Endothelial cell of umbilical vein (primary cell): ENCODE data around the gene KMT2B. TPM values are rescaled to one million over a fixed set of nuclear protein-coding genes. Genes with fewer than 3 reads are reported as not detected.
A peak's percentile ranks its signal among the peaks of the same experiment; 100 is the strongest.

Experiments used
- BruUV-seq: library from RNA; stranded (reverse); fragments of 400-500 nt; replicated peaks from 2 replicates; lab custom pipeline; 2021; lab: Mats Ljungman, UMichigan
- CTCF ChIA-PET: fragments of 300-600, 350-600 bp; sonication (Branson Sonifier 250); formaldehyde crosslinking; loops from one replicate; lab custom pipeline; 2021; ENCODE audit warnings: antibody characterized with exemption, inconsistent platforms; lab: Charles Lee
- POLR2A ChIA-PET: fragments of 300-600, 350-600 bp; sonication (Branson Sonifier 250); formaldehyde crosslinking; loops from one replicate; lab custom pipeline; 2021; ENCODE audit warnings: antibody characterized with exemption, inconsistent platforms; lab: Charles Lee
- DNase-seq: peaks from one replicate; pipeline ENCODE4 v3.0.0-alpha.2; 2011; ENCODE audit warnings: low read depth, low spot score
- FAIRE-seq: peaks from 2 replicates; lab custom pipeline; 2011; peaks lifted over from hg19 to GRCh38; lab: Jason Lieb, UNC
- H2AFZ ChIP-seq: 2 replicates; pipeline ENCODE4 v1.6.0; 2012; ENCODE audit warnings: low read depth, low read length, control low read depth, inconsistent platforms
- H3K27ac ChIP-seq: 2 replicates; pipeline ENCODE4 v1.5.1; 2011; ENCODE audit warnings: low read depth, mild to moderate bottlenecking, control low read depth, low read length, moderate library complexity; ENCODE audit not compliant: insufficient read depth
- H3K27me3 ChIP-seq, 2 experiments: 2 replicates each; pipeline versions ENCODE4 v1.6.0 to v1.6.1; 2011; ENCODE audit warnings: low read length in 2 of 2, mixed read lengths in 1 of 2; ENCODE audit not compliant: control insufficient read depth in 2 of 2, insufficient read depth in 2 of 2
- H3K36me3 ChIP-seq, 2 experiments: 2 replicates in 1 of 2; 3 replicates in 1 of 2; pipeline ENCODE4 v1.5.1; 2011; ENCODE audit warnings: low read length in 2 of 2, mild to moderate bottlenecking in 1 of 2, moderate library complexity in 1 of 2; ENCODE audit not compliant: control insufficient read depth in 2 of 2, insufficient read depth in 2 of 2; ENCODE audit errors: extremely low read depth in 1 of 2
- H3K4me1 ChIP-seq: 3 replicates; pipeline ENCODE4 v1.5.1; 2011; ENCODE audit warnings: mild to moderate bottlenecking, low read length; ENCODE audit not compliant: control insufficient read depth, insufficient read depth; ENCODE audit errors: extremely low read depth
- H3K4me2 ChIP-seq: 2 replicates; pipeline ENCODE4 v1.6.1; 2011; ENCODE audit warnings: low read length, control low read depth, mixed read lengths; ENCODE audit not compliant: insufficient read depth
- H3K4me3 ChIP-seq, 3 experiments: fragments of 200-600 bp in 1 of 3; sonication (generic), shearing (Covaris generic) in 1 of 3; replicated peaks in 1 of 3; 2 replicates each; pipeline ENCODE4 v1.5.1; 2011 to 2016; ENCODE audit warnings: control low read depth in 3 of 3, low read length in 3 of 3, mild to moderate bottlenecking in 2 of 3, inconsistent platforms in 1 of 3, low read depth in 1 of 3, moderate library complexity in 1 of 3; ENCODE audit not compliant: insufficient read depth in 1 of 3
- H3K79me2 ChIP-seq: 2 replicates; pipeline ENCODE4 v1.6.0; 2012; ENCODE audit warnings: low read length, inconsistent platforms; ENCODE audit not compliant: control insufficient read depth, insufficient read depth
- H3K9ac ChIP-seq: replicated peaks from 2 replicates; pipeline ENCODE3; 2011; ENCODE audit warnings: low read length, control low read depth; ENCODE audit not compliant: insufficient read depth; ENCODE audit errors: extremely low read depth
- H3K9me1 ChIP-seq: replicated peaks from 3 replicates; pipeline ENCODE4 v1.6.0; 2011; ENCODE audit warnings: mild to moderate bottlenecking, low read length; ENCODE audit not compliant: control insufficient read depth, insufficient read depth; ENCODE audit errors: extremely low read depth
- H3K9me3 ChIP-seq: replicated peaks from 2 replicates; pipeline ENCODE4 v1.5.1; 2012; ENCODE audit warnings: low read length, inconsistent platforms; ENCODE audit not compliant: control insufficient read depth, insufficient read depth
- H4K20me1 ChIP-seq: replicated peaks from 2 replicates; pipeline ENCODE3; 2011; ENCODE audit warnings: mild to moderate bottlenecking, low read length; ENCODE audit not compliant: control insufficient read depth, insufficient read depth; ENCODE audit errors: extremely low read depth
- CTCF ChIP-seq, 2 donors: IDR thresholded peaks; 1 replicate in 1 of 2; 2 replicates in 1 of 2; pipeline ENCODE4 v1.5.1; 2011; ENCODE audit warnings: low read length in 2 of 2, mild to moderate bottlenecking in 2 of 2, moderate library complexity in 2 of 2, control low read depth in 1 of 2, inconsistent platforms in 1 of 2, low read depth in 1 of 2; ENCODE audit not compliant: insufficient read depth in 1 of 2; ENCODE audit errors: extremely low read depth in 1 of 2
- EZH2 ChIP-seq: IDR thresholded peaks from 2 replicates; pipeline ENCODE4 v1.6.1; 2012; ENCODE audit warnings: borderline replicate concordance, low read depth, mild to moderate bottlenecking, moderate library complexity, low read length, inconsistent platforms; ENCODE audit not compliant: severe bottlenecking
- FOS ChIP-seq: IDR thresholded peaks from 2 replicates; pipeline ENCODE4 v1.6.1; 2011; ENCODE audit warnings: mild to moderate bottlenecking, low read length, moderate library complexity, borderline replicate concordance; ENCODE audit not compliant: insufficient read depth
- GATA2 ChIP-seq: IDR thresholded peaks from 2 replicates; pipeline ENCODE4 v1.7.0; 2011; ENCODE audit warnings: low read depth, mild to moderate bottlenecking, moderate library complexity, mixed read lengths, low read length; ENCODE audit not compliant: insufficient read length, insufficient read depth
- JUN ChIP-seq: IDR thresholded peaks from 2 replicates; pipeline ENCODE4 v1.6.1; 2011; ENCODE audit warnings: borderline replicate concordance, low read depth; ENCODE audit not compliant: insufficient read length, insufficient read depth
- MAX ChIP-seq: IDR thresholded peaks from 2 replicates; pipeline ENCODE4 v1.6.1; 2011; ENCODE audit not compliant: insufficient read depth, insufficient read length
- MYC ChIP-seq: IDR thresholded peaks from one replicate; pipeline ENCODE4 v1.6.1; 2011; ENCODE audit warnings: mild to moderate bottlenecking, low read depth, low read length
- POLR2A ChIP-seq: IDR thresholded peaks from 2 replicates; pipeline ENCODE4 v1.6.1; 2012; ENCODE audit warnings: low read depth, mild to moderate bottlenecking, control low read depth, low read length
- POLR2AphosphoS5 ChIP-seq: IDR thresholded peaks from 2 replicates; pipeline ENCODE4 v1.6.1; 2012; ENCODE audit warnings: low read depth, mild to moderate bottlenecking, control low read depth, low read length, moderate library complexity; ENCODE audit not compliant: insufficient read depth
- dilution Hi-C: fragments of 300-500 bp; cut with MboI; formaldehyde crosslinking; loops from one replicate; pipeline ENCODE4 v1.15.0; 2019; ENCODE audit warnings: low sequenced_read_pairs; ENCODE audit not compliant: extremely low pct_ligation_motif_present
- intact Hi-C: fragments of 100-400 bp; cut with micrococcal nuclease; formaldehyde crosslinking; loops from one replicate; pipeline ENCODE4 v1.10.0; 2022
- polyA plus RNA-seq, 4 experiments: library from polyadenylated mRNA; depleted of rRNA in 3 of 4; stranded (reverse) in 3 of 4; unstranded in 1 of 4; fragments of >200 nt; gene quantifications; 2 replicates each; pipeline versions ENCODE4 v1.2.1 to v1.2.3, GENCODE V29; 2011 to 2012; ENCODE audit warnings: missing spikeins in 1 of 4
- total RNA-seq: library from RNA; stranded (reverse); gene quantifications from 2 replicates; pipeline ENCODE4 v1.2.3, GENCODE V29; 2021

Gene KMT2B
- total and polyA plus RNA-seq, 2 donors (not counting 3 experiments of a cell fraction or from before 2014, with no cell fraction given), result 28.4 to 37.2 TPM

GRCh38 chr19:35776102-35776788, 58.4 kb downstream of the KMT2B start:
- Histone ChIP-seq H3K9ac (no peak overlapping the region), H3K27me3 (no peaks in the 10 kb centered on the region), H3K27ac (no peak overlapping the region), H3K4me3 (peak overlapping the region in 2 of 3 experiments; percentile 46 to 57), H2AFZ (peak overlapping the region; percentile 80), H3K9me3 (no peaks in the 10 kb centered on the region), H4K20me1 (no peaks in the 10 kb centered on the region), H3K4me1 (peaks cover 4% of the 10 kb centered on the region), H3K9me1 (no peaks in the 10 kb centered on the region), H3K4me2 (peak overlapping the region; percentile 59), H3K36me3 (peaks cover 0 to 2% of the 10 kb centered on the region in 2 experiments), H3K79me2 (no peaks in the 10 kb centered on the region)
- BruUV-seq, result TSS peak; percentile 67
- POLR2A ChIA-PET, result no interaction called here
- dilution Hi-C loops, result no loop called here
- no peak for DNase-seq
- TF ChIP-seq POLR2A, result no peak
- TF ChIP-seq MYC, result no peak
- no peak for TF ChIP-seq CTCF (IDR thresholded peaks at IDR 0.05; ENCODE audit: extremely low read depth in 1 of 2, insufficient read depth in 1 of 2, low read depth in 1 of 2, low read length in 2 of 2)
- no peak for TF ChIP-seq EZH2
- no peak for TF ChIP-seq MAX
- TF ChIP-seq POLR2AphosphoS5, result no peak
- TF ChIP-seq GATA2, result no peak
- TF ChIP-seq JUN, result no peak
- no peak for TF ChIP-seq FOS
- no peak for FAIRE-seq
- intact Hi-C loops, result no loop called here
- CTCF ChIA-PET, result interaction anchor here (0.6 to 1.1 kb wide), 2 partner anchors 13 to 18 kb away, joined by 3 read pairs; no protein-coding TSS in a partner anchor
